ENCODE results near the gene CNOT11. TPM values are rescaled to one million over a fixed set of nuclear protein-coding genes. Genes with fewer than 3 reads are reported as not detected.

Gene CNOT11
- total and polyA plus RNA-seq, 2 of the 8 experiments (the other 6 are each of a cell fraction or from before 2014, with no cell fraction given), result 41.5 to 54.6 TPM

DNA sequence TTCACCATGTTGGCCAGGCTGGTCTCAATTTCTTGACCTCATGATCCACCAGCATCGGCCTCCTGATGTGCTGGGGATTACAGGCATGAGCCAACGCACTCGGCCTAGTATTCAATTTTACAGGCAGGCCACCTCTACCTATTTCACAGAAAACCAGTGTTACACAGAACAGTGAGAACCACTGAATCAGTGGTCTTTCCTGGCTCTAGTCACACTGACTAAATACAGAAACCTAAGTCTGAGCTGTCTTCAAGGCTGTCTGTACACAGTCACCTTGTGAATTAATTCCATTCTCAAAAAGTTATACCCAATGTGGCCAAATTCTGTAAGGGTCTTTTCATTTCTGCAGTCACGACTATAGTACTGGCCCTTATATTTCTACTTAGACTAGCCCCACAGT lies 52.3 kb downstream of the CNOT11 start:
- Histone ChIP-seq H3K27me3 (replicated peaks in 1 of 4; ENCODE audit: control insufficient read depth in 3 of 4, extremely low read depth in 1 of 4, insufficient read depth in 3 of 4, low read length in 3 of 4) (peaks cover 0 to 9% (median 0%) of the 10 kb centered on the region in 4 experiments; a peak in 3 of 7 replicates), H3K56ac (replicated peaks; ENCODE audit: insufficient read length, low read depth, low read length) (no peak overlapping the region), H3K36me3 (ENCODE audit: control insufficient read depth in 2 of 4, insufficient read depth in 4 of 4, low read length in 3 of 4) (peaks cover 0 to 5% (median 0%) of the 10 kb centered on the region in 4 experiments; a peak in 1 of 8 replicates), H4K8ac (ENCODE audit: extremely low read depth, insufficient read depth, low read length) (no peak overlapping the region), H2BK5ac (ENCODE audit: low read depth, low read length) (no peak overlapping the region), H2BK20ac (ENCODE audit: low read length) (no peak overlapping the region), H2AK5ac (ENCODE audit: low read depth, low read length) (no peak overlapping the region), H3K23me2 (ENCODE audit: low read depth, low read length) (peaks cover 12% of the 10 kb centered on the region; the same call in 1 of the 2 replicates), H3K9me3 (ENCODE audit: insufficient read depth in 2 of 2, low read depth in 1 of 2, low read length in 1 of 2) (no peaks in the 10 kb centered on the region), H3K9ac (replicated peaks in 1 of 4; ENCODE audit: extremely low read depth in 1 of 4, low read depth in 3 of 4, low read length in 3 of 4) (no peak overlapping the region; a peak in 1 of 7 replicates), H2BK12ac (ENCODE audit: low read depth, low read length) (no peak overlapping the region), H3K79me2 (ENCODE audit: control insufficient read depth in 1 of 2, insufficient read depth in 2 of 2, low read length in 2 of 2) (peaks cover 0 to 79% of the 10 kb centered on the region in 2 experiments; a peak in 2 of 4 replicates), H4K5ac (ENCODE audit: insufficient read length, low read depth, low read length) (no peak overlapping the region), H3K4me2 (ENCODE audit: insufficient read depth in 1 of 2, low read depth in 2 of 2, low read length in 2 of 2) (peak overlapping the region; percentile 11 to 98; a peak in 2 of 4 replicates), H2AFZ (ENCODE audit: low read length) (no peak overlapping the region), H3K27ac (ENCODE audit: low read depth, low read length) (no peak overlapping the region), H4K91ac (replicated peaks; ENCODE audit: insufficient read length, low read length) (no peak overlapping the region), H3K4ac (replicated peaks; ENCODE audit: insufficient read length, low read depth, low read length) (peak overlapping the region; percentile 7), H3K4me3 (ENCODE audit: extremely low read depth in 1 of 4, insufficient read depth in 2 of 4, low read depth in 3 of 4, low read length in 4 of 4) (no peak overlapping the region), H3K18ac (ENCODE audit: extremely low read depth, low read length) (no peak overlapping the region), H3K79me1 (ENCODE audit: low read depth, low read length) (peaks cover 7% of the 10 kb centered on the region), H3K14ac (ENCODE audit: insufficient read length) (no peak overlapping the region), H2BK15ac (ENCODE audit: low read length) (no peak overlapping the region), H4K20me1 (replicated peaks in 1 of 2; ENCODE audit: control insufficient read depth in 1 of 2, insufficient read depth in 2 of 2, low read length in 2 of 2) (peaks cover 18 to 21% of the 10 kb centered on the region in 2 experiments), H2BK120ac (replicated peaks; ENCODE audit: low read depth, low read length) (no peak overlapping the region), H3K23ac (ENCODE audit: insufficient read length) (no peak overlapping the region), H3K4me1 (replicated peaks in 1 of 4; ENCODE audit: control insufficient read depth in 3 of 4, insufficient read depth in 4 of 4, low read length in 3 of 4) (peaks cover 3 to 14% (median 5%) of the 10 kb centered on the region in 4 experiments)
- FAIRE-seq (no peak), DNase-seq (ENCODE audit: low read depth in 1 of 2, low spot score in 2 of 2) (no peak)
- 91% methylated on average over 4 of the region's 4 CpGs; no CpG with 5 or more reads in 1 of the 2 experiments for WGBS, 2 experiments (ENCODE audit: extremely low coverage in 1 of 2, insufficient coverage in 1 of 2, insufficient read length in 1 of 2, insufficient replicate concordance in 2 of 2, low coverage in 1 of 2, low lambda C conversion rate in 2 of 2, missing lambda C conversion rate in 1 of 2)
- ChIA-PET POLR2A (ENCODE audit: partially characterized antibody) (no interaction called here), CTCF (ENCODE audit: partially characterized antibody) (no interaction called here)
- TF ChIP-seq RNF2 (IDR thresholded peaks at IDR 0.05; ENCODE audit: borderline replicate concordance, low read depth, low read length, missing control alignments, poor library complexity, severe bottlenecking) (no peak), SIN3A (conservative IDR thresholded peaks at IDR 0.05 in 1 of 2, IDR thresholded peaks at IDR 0.05 in 1 of 2; ENCODE audit: low read depth in 1 of 2, low read length in 2 of 2) (no peak), RAD21 (IDR thresholded peaks at IDR 0.05 in 1 of 2, conservative IDR thresholded peaks at IDR 0.05 in 1 of 2; ENCODE audit: low read depth in 2 of 2, low read length in 2 of 2) (no peak), SP2 (IDR thresholded peaks at IDR 0.05; ENCODE audit: low read length) (no peak), GTF2F1 (IDR thresholded peaks at IDR 0.05; ENCODE audit: borderline replicate concordance, low read depth, low read length) (no peak), BRCA1 (IDR thresholded peaks at IDR 0.05; ENCODE audit: low read depth, low read length) (no peak), RXRA (IDR thresholded peaks at IDR 0.05; ENCODE audit: insufficient read depth, low read depth, low read length) (no peak), BCL11A (IDR thresholded peaks at IDR 0.05; ENCODE audit: low read depth in 2 of 2, low read length in 2 of 2) (no peak), KDM4A (IDR thresholded peaks at IDR 0.05; ENCODE audit: low read depth, low read length, severe bottlenecking) (no peak), NRF1 (IDR thresholded peaks at IDR 0.05; ENCODE audit: low read depth, low read length) (no peak), PHF8 (conservative IDR thresholded peaks at IDR 0.05; ENCODE audit: low read depth, low read length) (no peak), MAFK (IDR thresholded peaks at IDR 0.05; ENCODE audit: low read depth, low read length) (no peak), CBX5 (IDR thresholded peaks at IDR 0.05; ENCODE audit: low read depth, low read length) (no peak)
